ENCODE data around the gene TSPO.
"Not testable (repeated sequence)": the region's sequence is repeated elsewhere in the genome, so short reads cannot be mapped to it uniquely, and the experiment has no call there.

TSPO gene

DNA sequence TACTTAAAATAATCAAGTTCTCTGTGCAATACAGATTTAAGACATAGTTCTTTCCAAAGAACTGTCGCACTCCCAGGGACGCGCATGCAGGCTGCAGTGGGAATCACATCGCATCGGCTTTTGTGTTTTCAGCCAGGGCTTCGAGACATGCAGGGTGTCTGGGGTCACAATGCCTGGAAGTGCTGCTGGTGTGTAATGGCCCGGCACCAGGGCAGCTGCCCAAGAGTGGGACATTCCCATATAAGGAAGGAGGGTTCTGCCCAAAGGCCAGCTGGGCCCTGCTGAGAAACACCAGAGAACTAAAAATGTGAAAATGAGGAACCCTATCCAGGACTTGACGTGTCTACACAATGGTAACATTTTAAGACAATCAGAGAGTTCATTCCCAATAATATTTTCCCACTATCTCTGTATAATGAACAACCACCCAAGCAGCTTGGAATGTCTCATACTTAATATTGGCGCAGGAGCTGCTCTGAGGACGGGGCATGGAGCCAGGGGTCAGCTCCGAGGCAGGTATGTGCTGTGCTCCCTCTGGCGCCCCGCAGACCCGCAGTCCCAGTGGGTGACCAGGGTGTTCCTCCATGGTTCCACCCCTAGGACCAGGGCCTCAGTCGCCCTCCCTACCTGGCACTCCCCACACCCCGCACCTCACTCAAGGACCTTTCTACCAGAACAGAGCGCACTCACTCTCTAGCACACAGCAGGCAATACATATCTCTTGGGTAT lies 19.4 kb upstream of the TSPO start:
- DNase-seq: no peak

- no peak for DNase-seq
Observed at GRCh38 chr22:43133401-43133800, 18.0 kb upstream of the TSPO start.

DNA sequence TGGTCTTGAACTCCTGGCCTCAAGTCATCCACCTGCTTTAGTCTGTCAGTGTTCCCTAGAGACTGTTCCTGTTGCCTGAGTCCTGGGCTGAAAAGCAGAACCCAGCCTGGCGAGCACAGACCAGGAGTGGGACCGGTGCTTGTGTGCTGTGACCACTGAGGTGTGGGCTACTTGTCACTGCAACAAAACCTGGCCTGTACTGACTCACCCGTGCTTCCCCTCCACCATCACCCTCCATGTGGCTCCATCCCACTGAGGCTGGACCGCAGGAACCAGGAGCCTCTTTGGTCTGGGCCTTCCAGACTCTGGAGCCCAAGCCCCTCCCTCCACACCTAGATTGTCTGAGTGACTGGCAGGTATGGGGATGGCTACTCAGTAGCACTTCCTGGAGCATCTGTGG lies 16.8 kb upstream of the TSPO start:
- no peak for DNase-seq

DNA sequence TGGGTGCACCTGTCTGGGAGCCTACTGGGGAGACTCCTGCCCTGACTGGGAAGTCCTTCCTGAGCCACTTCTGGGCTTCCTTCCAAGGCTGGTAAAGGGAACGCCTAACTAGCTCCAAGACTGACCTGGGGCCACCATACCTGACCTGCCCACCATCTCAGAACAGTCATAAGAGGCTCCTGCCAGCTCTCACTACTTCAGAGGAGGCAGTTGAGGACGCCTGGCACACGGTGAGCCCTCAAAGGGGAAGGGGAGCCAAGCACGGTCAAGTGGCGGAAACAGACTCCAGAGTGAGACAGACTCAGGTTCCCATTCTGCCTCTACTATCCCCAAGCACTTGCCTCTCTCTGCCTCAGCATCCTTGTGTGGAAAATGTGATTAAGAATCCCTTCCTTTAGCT lies 15.8 kb upstream of the TSPO start:
- no peak for DNase-seq

GRCh38 chr22:43136255-43136654 lies 15.1 kb upstream of the TSPO start:
- DNase-seq: peak; percentile 72

GRCh38 chr22:43136801-43137200 lies 14.6 kb upstream of the TSPO start:
- no peak for DNase-seq

- peak; percentile 93 for DNase-seq
Observed at GRCh38 chr22:43142880-43143562, 8.3 kb upstream of the TSPO start, which contains the start of gene MCAT. Gene MCAT (minus strand): TSS chr22:43143398. CDS start chr22:43143348, 50 bp downstream.

GRCh38 chr22:43144949-43145348 lies 6.4 kb upstream of the TSPO start:
- DNase-seq: no peak

DNA sequence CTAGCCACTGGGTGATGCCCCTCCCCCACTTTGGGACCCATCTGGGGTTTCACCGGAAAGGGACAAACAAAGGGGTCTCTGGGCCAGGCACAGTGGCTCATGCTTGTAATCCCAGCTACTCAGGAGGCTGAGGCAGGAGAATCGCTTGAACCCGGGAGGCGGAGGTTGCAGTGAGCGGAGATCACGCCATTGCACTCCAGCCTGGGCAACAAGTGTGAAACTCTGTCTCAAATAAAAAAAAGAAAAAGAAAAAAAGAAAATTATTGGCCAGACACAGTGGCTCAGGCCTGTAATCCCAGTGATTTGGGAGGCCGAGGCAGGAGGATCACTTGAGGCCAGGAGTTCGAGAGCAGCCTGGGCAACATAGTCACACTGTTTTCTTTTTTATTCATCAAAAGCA lies 6.0 kb upstream of the TSPO start:
- not testable (repeated sequence) for DNase-seq

- DNase-seq: not testable (repeated sequence)
Observed at GRCh38 chr22:43146332-43146731, 5.0 kb upstream of the TSPO start.

- DNase-seq: no peak
Observed at GRCh38 chr22:43147821-43148220, 3.5 kb upstream of the TSPO start.

DNA sequence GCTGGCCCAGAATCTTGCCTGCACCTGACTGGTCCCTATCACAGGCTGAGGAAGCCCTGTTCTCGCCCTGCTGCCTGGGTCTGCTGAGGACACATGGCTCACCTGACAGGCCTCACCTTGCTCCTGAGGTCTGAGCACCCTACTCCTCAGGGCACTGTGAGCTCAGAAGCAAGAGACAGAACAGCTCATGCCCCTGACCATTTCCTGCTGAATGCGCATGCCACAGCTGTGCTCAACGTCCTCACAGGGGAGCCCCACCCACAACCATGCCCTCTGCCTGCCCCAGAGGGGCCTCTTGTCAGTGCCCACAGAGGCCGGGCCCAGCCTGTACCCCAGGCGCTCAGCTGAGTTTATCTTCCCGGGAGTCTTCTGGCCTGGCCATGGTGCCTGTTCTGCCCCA lies 2.8 kb upstream of the TSPO start:
- no peak for DNase-seq

GRCh38 chr22:43150731-43151206 lies 590 bp upstream of the TSPO start:
- DNase-seq: no peak

- DNase-seq: no peak
Observed at GRCh38 chr22:43152003-43152356, 621 bp downstream of the TSPO start.

- peak; percentile 83 for DNase-seq
Observed at GRCh38 chr22:43152357-43153071, 1.2 kb downstream of the TSPO start.

DNA sequence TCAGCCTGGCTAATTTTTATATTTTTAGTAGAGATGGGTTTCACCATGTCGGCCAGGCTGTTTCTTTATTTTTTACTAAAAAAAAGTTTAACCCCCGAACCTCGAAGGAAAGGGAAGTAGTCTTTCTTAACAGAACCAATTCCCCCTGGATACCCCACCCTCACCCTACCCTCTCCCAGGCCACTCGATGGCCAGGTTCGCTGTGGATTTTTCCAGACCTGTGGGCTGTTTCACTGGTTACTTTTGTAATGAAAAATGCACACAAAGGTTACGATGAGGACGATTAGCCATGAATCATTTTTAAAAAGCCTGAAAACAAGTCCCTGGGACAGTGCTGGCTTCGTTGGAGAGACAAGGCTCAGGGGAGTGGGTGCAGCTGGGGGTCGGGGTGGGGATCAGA lies 2.5 kb downstream of the TSPO start:
- DNase-seq: no peak

- no peak for DNase-seq
Observed at GRCh38 chr22:43154887-43155536, 3.7 kb downstream of the TSPO start.

GRCh38 chr22:43155789-43156188 lies 4.4 kb downstream of the TSPO start:
- DNase-seq: no peak

DNA sequence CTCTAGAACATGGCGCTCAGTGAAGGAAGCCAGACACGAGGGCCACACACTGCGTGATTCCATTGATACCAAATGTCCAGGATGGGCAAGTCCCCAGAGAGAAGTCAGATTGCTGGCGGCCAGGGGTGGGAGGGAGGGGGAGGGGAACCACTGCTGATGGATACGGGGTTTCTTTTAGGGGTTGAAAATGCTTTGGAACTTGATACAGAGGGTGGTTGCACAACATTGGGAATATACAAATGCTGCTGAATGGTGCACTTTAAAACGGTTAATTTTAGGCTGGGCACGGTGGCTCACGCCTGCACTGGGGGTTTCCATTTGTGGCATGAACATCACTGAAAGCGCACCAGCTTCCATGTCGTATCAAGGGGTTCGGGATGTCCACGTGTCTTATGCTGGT lies 5.1 kb downstream of the TSPO start:
- no peak for DNase-seq

DNA sequence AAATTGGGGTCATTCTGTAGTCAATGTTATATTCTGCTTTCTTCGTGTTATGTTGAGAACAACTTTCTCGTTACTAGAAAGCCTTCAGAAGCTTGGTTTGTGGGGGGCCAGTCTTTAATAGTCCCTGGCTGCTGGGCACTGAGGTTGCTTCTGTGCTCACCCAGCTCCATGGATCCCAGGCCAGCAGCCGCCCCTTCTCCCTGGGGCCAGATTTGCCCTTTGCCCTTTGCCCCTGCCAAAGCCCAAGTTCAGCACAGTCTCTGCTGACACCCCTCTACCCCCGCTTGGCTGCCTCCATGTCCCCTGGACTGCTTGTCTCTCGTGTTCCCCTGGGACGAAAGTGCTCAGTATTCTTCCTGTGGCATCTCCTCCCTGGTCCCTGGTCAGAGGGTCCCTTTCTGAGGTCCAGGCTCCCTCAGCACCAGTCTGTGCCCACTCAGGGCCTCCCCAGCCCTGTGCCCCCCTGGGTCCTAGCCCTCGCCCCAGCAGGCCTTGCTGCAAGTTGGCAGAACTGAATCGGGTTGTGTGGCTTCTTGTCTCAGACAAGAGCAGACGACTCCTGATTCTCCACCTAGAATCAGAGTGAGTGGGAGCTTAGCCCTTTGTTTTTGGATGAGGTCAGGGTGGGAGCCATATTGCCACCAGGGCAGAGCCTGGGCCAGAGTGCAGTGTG lies 6.7 kb downstream of the TSPO start:
- no peak for DNase-seq

DNA sequence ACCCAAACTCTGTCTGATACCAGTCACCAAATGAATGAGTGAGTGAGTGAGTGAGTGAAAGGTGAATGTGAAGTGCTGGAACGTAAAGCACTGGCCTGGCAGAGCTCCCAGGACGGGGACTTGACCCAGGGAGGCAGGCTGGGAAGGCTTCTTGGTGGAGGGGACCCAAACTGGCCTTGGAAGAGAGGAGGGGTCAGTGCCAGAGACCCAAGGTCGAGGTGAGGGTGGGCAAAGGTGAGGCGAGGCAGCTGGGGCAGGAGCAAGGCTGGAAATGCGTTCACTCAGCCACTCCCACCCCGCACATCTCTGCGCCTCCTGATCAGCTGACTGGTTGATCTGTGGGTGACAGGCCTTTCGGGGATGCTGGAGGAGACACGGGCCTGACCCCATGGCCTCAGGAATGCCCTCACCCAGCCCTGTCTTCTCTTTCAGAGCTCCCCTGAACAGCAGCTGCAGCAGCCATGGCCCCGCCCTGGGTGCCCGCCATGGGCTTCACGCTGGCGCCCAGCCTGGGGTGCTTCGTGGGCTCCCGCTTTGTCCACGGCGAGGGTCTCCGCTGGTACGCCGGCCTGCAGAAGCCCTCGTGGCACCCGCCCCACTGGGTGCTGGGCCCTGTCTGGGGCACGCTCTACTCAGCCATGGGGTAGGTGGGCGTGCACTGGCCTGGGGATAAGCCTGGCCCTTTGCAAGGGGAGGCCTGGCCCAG lies 7.6 kb downstream of the TSPO start:
- DNase-seq: no peak
